Measurements from ENCODE around the gene SLC22A4.

Gene SLC22A4

GRCh38 chr5:132377738-132378137 is 83.5 kb downstream of the SLC22A4 start:
- no peak overlapping the region for H3K4me3 ChIP-seq (ENCODE audit: low read depth, low read length)
- no peak for DNase-seq (ENCODE audit: low read depth)
- TF ChIP-seq CTCF (IDR thresholded peaks at IDR 0.05; ENCODE audit: insufficient read depth, low read depth, low read length, missing control alignments) = no peak

GRCh38 chr5:132378580-132378979 is 84.4 kb downstream of the SLC22A4 start:
- no peak for TF ChIP-seq CTCF (IDR thresholded peaks at IDR 0.05; ENCODE audit: insufficient read depth, low read depth, low read length, missing control alignments)
- H3K4me3 ChIP-seq (ENCODE audit: low read depth, low read length) = no peak overlapping the region
- no peak for DNase-seq (ENCODE audit: low read depth)

- H3K4me3 ChIP-seq (ENCODE audit: low read depth, low read length) = no peak overlapping the region
- no peak for DNase-seq (ENCODE audit: low read depth)
- TF ChIP-seq CTCF (IDR thresholded peaks at IDR 0.05; ENCODE audit: insufficient read depth, low read depth, low read length, missing control alignments) = no peak
Observed at GRCh38 chr5:132380047-132380446, 85.9 kb downstream of the SLC22A4 start.

- H3K4me3 ChIP-seq (ENCODE audit: low read depth, low read length) = no peak overlapping the region
- TF ChIP-seq CTCF (IDR thresholded peaks at IDR 0.05; ENCODE audit: insufficient read depth, low read depth, low read length, missing control alignments) = no peak
- DNase-seq (ENCODE audit: low read depth) = no peak
Observed at GRCh38 chr5:132380741-132381140, 86.5 kb downstream of the SLC22A4 start.

- no peak for TF ChIP-seq CTCF (IDR thresholded peaks at IDR 0.05; ENCODE audit: insufficient read depth, low read depth, low read length, missing control alignments)
- DNase-seq (ENCODE audit: low read depth) = no peak
- no peak overlapping the region for H3K4me3 ChIP-seq (ENCODE audit: low read depth, low read length)
Observed at GRCh38 chr5:132381614-132382013, 87.4 kb downstream of the SLC22A4 start.

GRCh38 chr5:132383261-132383660 is 89.1 kb downstream of the SLC22A4 start:
- H3K4me3 ChIP-seq (ENCODE audit: low read depth, low read length) = no peak overlapping the region
- TF ChIP-seq CTCF (IDR thresholded peaks at IDR 0.05; ENCODE audit: insufficient read depth, low read depth, low read length, missing control alignments) = no peak
- DNase-seq (ENCODE audit: low read depth) = no peak

GRCh38 chr5:132383984-132384383 is 89.8 kb downstream of the SLC22A4 start:
- DNase-seq (ENCODE audit: low read depth) = no peak
- no peak overlapping the region for H3K4me3 ChIP-seq (ENCODE audit: low read depth, low read length)
- no peak for TF ChIP-seq CTCF (IDR thresholded peaks at IDR 0.05; ENCODE audit: insufficient read depth, low read depth, low read length, missing control alignments)
